SHP77 (cell line): ENCODE results near the gene ADGRF4.
A peak's percentile ranks its signal among the peaks of the same experiment; 100 is the strongest.

ENCODE experiments used
- DNase-seq, 2 experiments: peaks; one replicate each; lab custom pipeline; 2025; lab: John Stamatoyannopoulos, UW

ADGRF4 gene

GRCh38 chr6:47698342-47698787, at the start of gene ADGRF4:
Gene ADGRF4 (plus strand): TSS chr6:47698580. CDS start chr6:47707246, 8,666 bp downstream.
- DNase-seq, result no peak

GRCh38 chr6:47650553-47651432, 47.6 kb upstream of the ADGRF4 start:
- no peak for DNase-seq

- DNase-seq, result no peak
Measured at GRCh38 chr6:47651505-47651944, 46.9 kb upstream of the ADGRF4 start.

- no peak for DNase-seq
Measured at GRCh38 chr6:47653706-47654105, 44.7 kb upstream of the ADGRF4 start.

GRCh38 chr6:47654255-47654654, 44.1 kb upstream of the ADGRF4 start:
- no peak for DNase-seq

- DNase-seq, result peak in 1 of 2 experiments; percentile 65
Measured at GRCh38 chr6:47655719-47656595, 42.4 kb upstream of the ADGRF4 start.

GRCh38 chr6:47661960-47662359, 36.4 kb upstream of the ADGRF4 start:
- DNase-seq, result no peak

GRCh38 chr6:47663462-47664216, 34.7 kb upstream of the ADGRF4 start:
- DNase-seq, result peak; percentile 46 to 78

GRCh38 chr6:47665112-47665511, 33.3 kb upstream of the ADGRF4 start:
- DNase-seq, result peak; percentile 34 to 76

GRCh38 chr6:47669684-47670513, 28.5 kb upstream of the ADGRF4 start:
- no peak for DNase-seq

- DNase-seq, result no peak
Measured at GRCh38 chr6:47670851-47671250, 27.5 kb upstream of the ADGRF4 start.

- no peak for DNase-seq
Measured at GRCh38 chr6:47671777-47672176, 26.6 kb upstream of the ADGRF4 start.

GRCh38 chr6:47672816-47673215, 25.6 kb upstream of the ADGRF4 start:
- DNase-seq, result no peak

- no peak for DNase-seq
Measured at GRCh38 chr6:47674673-47675072, 23.7 kb upstream of the ADGRF4 start.

GRCh38 chr6:47677381-47678100, 20.8 kb upstream of the ADGRF4 start:
- DNase-seq, result no peak

- DNase-seq, result no peak
Measured at GRCh38 chr6:47678739-47679138, 19.6 kb upstream of the ADGRF4 start.

- no peak for DNase-seq
Measured at GRCh38 chr6:47679322-47679906, 19.0 kb upstream of the ADGRF4 start.

GRCh38 chr6:47680051-47680450, 18.3 kb upstream of the ADGRF4 start:
- no peak for DNase-seq

GRCh38 chr6:47680724-47681123, 17.7 kb upstream of the ADGRF4 start:
- DNase-seq, result no peak
